Activated CD4-positive, CD25-positive, alpha-beta regulatory T cell treated with anti-CD3 and anti-CD28 coated beads, Interleukin-2, amount 50 U/mL, for 24 hours (primary cell): ENCODE data around the gene NDC1.
"Not testable (repeated sequence)": the region's sequence is repeated elsewhere in the genome, so short reads cannot be mapped to it uniquely, and the experiment has no call there.

ENCODE experiments used
- ATAC-seq, 2 donors: fragments of 150-1000 bp; cut with Tn5 transposase; one replicate each; pipeline ENCODE4 v1.10.0; 2021; ENCODE audit warnings: mild to moderate bottlenecking in 1 of 2, moderate library complexity in 1 of 2

The NDC1 gene, protein sequence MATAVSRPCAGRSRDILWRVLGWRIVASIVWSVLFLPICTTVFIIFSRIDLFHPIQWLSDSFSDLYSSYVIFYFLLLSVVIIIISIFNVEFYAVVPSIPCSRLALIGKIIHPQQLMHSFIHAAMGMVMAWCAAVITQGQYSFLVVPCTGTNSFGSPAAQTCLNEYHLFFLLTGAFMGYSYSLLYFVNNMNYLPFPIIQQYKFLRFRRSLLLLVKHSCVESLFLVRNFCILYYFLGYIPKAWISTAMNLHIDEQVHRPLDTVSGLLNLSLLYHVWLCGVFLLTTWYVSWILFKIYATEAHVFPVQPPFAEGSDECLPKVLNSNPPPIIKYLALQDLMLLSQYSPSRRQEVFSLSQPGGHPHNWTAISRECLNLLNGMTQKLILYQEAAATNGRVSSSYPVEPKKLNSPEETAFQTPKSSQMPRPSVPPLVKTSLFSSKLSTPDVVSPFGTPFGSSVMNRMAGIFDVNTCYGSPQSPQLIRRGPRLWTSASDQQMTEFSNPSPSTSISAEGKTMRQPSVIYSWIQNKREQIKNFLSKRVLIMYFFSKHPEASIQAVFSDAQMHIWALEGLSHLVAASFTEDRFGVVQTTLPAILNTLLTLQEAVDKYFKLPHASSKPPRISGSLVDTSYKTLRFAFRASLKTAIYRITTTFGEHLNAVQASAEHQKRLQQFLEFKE

DNA sequence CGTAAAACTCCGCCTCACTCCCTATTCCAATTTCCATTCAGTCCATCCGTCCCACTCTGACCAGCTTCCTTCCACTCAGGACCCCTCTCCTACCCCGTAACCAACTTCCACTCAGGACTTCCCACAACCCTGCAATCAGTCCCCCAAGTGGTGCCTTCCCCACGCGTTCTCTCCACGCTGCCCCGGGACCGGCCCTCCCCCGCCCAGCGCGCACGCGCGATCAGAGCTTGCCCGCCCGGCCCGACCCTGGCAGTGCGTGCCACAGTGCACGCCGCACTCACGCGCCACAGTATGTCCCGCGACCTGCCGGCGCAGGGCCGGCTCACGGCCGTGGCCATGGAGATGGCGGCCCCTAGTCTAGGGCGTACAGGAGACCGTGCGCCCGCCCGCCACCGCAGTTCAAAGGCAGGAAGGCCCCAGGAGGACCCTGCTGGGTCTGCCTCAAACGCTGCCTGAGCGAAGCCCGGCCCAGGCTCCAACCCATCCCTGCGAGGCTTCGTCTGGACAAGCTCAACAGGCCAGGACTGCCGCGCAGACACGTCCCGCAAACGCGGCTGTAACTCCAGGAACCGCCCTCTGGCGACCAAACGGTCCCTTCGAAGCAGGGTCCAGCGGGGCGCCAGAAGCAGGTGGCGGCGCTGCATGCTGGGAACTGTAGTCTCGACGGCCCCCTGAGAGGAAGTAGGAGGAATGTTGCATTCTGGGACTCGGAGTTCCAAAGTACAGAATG is at the start of gene NDC1:
NDC1 (minus strand) TSS at position 373 of the 730 bp plus-strand sequence; CDS start at position 338, 35 bp downstream.
- peak; percentile 92 to 93 for ATAC-seq

DNA sequence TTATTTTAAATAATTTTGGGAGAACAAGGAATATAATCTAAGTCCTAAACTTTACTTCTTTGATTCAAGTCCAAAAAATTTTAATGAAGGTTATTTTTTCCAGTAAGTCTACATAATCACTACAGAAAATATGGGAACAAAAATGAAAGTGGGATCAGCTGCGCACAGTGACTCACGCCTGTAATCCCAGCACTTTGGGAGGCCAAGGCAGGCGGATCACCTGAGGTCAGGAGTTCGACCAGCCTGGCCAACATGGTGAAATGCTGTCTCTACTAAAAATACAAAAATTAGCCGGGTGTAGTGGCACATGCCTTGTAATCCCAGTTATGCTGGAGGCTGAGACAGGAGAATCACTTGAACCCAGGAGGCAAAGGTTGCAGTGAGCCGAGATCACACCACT is 45.5 kb upstream of the NDC1 start:
- ATAC-seq: not testable (repeated sequence)

DNA sequence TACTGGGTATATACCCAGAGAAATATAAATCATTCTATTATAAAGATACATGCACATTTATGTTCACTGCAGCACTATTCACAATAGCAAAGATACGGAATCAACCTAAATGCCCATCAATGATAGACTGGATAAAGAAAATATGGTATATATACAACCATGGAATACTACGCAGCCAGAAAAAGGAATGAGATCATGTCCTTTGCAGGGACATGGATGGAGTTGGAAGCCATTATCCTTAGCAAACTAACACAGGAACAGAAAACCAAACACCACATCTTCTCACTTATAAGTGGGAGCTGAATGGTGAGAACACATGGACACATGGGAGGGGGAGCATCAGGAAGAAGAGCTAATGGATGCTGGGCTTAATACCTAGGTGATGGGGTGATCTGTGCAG is 43.8 kb upstream of the NDC1 start:
- ATAC-seq: not testable (repeated sequence)

DNA sequence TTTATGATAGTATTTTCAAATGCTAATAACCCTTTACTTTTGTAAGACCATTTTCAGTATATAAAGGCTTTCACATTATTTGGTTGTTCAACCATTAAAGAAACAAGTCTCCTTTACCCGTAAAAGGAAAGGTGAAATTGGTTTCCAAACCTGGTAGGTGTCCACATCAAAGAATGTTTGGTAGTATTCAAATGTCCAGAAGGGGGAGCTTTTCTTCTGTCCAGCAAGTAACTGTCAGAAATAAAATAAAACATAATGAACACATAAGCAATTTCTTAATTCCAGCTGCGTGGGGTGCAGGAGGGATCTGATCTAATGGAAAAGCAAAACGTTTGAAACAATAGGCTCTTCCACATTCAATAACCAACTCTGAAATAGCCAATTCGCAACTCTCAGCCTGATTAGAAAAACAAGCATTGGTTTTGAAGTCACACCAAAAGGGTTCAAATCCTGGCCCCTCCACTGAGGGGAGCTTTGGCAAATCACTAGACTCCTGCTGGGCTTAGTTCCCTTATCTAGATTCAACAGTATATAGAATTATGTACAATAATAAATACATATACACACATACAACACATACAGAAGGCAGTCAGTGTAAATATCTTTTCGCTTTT is 40.5 kb upstream of the NDC1 start:
- peak in 1 of 2 donors; percentile 33 for ATAC-seq

DNA sequence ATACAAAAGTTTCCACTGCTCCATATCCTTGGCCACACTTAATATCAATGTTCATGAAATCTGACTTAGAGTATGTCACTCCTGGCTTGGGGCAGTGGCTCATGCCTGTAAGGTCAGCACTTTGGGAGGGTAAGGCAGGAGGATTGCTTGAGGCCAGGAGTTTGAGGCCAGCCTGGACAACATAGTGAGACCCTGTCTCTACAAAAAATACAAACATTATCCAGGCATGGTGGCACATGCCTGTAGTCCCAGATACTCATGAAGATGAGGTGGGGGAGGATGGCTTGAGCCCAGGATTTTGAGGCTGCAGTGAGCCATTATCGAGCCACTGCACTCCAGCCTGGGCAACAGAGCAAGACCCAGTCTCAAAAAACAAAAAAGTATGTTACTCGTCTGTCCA is 37.1 kb upstream of the NDC1 start:
- ATAC-seq: not testable (repeated sequence)

DNA sequence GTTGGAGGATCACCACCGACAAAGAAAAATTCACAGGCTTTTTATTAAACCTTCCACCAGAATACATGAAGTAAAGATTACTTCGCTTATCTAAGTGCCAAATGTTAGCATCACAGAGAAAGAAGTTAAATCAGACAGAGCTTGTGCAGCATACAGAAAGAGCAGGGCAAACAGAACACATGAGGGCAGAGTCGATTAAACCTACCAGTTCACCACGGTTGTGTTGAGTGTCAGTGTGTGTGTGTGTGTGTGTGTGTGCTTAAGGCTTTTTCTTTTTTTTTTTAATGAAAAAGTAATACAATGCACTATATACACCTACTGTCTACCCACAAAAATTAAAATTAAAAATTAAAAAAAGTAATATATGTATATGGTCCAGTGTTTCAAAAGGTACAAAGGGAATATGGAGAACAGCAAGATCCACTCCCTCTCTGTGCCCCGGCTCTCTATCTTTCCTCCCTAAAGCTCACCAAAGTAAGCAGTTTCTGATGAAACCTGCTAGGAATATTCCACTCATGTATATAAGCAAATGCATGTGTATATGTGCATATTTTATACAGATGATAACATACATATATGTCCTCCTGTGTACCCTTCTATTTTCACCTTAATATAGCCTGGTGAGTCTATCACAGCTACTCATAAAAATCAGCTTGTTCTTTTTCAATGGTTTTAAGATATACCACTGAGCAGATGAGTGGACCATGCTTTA is 33.8 kb upstream of the NDC1 start:
- no peak for ATAC-seq

DNA sequence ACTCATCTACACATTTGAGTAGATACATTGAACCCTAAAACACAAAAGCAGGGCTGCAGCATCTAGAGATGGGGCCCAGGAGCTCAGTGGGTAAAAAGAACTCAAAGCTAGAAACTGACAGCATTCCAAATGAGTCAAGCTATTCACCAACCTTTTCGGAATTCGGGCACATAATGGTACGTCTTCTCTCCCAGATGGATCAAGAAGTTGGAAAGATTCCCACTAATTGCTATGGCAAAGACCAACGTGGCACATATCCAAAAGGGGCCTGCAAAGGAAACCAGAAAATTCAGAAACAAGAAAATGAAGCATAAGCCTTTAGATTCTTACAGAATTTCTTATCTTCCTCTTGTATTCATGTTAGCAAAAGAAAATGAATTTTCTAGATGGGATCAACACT is 33.1 kb upstream of the NDC1 start:
- no peak for ATAC-seq

DNA sequence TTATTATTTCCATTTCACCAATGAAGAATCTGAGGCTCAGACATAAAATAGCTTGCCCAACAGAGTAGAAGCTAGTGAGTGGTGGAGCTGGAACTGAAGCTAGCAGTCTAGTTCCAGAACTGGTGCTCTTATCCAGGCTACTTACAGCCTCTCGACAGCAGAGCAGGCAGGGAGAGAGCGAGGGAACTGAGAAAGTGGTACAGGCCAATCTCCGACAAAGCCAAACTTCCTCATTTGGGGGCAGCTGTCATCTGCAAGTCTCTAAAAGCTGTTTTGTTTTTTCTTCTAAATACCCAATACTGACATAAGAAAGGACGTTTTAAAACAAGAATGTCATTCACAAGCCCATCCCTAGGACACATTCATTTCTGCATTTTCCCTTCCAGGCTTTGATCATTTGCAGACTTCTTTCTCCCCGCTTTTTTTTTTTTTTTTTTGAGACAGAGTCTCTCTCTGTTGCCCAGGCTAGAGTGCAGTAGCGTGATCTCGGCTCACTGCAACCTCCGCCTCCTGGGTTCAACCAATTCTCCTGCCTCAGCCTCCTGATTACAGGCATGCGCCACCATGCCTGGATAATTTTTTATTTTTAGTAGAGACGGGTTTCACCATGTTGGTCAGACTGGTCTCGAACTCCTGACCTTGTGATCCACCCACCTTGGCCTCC is 31.5 kb upstream of the NDC1 start:
- ATAC-seq: no peak

DNA sequence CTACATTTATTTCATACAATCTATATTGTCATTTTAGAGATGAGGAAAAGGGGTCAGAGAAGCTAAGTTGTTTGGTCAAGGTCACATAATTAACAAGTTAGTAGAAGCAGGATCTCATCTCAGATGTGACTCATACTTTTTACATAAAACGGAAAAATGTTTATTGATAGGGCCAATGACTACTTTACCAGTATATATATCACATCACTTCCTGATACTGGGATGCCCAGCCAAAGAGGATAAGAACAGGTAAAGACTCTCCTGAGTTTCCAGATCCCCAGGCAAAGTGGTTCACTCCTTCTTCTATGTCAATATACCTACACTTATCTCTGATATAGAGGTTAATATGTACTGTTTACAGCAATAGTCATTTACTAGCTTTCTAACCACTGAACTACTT is 30.5 kb upstream of the NDC1 start:
- ATAC-seq: no peak

DNA sequence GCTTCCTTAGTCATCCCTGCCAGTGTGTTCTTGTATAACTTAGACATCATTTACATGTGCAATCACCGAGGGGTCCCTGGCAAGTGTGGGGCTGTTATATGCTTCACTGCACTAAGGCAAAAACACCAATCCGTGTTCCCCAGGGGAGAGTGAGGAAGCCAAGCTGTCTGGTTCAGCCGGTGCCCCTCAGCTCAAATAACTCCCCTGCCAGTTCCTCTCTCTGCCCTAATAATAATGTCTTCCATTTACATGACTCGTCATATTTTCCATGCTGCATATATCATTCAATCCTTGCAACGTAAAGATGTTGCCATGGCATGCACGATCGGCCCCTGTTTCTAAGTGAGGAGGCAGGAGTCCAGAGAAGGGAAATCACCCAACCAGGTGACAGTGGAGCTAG is 24.4 kb upstream of the NDC1 start:
- ATAC-seq: no peak

DNA sequence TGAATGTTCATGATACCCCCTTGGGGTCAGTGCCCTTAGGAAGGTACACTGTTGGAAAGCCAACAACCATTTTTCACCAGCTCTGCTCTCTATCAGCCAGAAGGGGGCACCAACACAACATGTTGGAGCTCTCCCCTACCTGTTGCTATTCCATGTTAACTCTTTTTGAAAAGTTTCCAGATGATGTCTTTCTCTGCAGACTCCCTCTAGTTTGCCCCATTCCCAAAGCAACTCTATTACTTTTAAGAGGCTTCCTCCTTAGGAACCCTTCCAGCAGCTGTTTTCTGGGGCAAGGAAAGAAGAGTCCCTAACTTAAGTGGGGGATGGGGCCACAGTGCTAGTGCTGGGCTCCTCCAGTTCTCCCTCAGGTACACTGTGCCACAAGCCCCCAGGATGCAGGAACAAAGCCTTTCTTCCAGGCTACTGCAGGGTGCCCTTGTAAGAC is 22.9 kb upstream of the NDC1 start:
- ATAC-seq: peak; percentile 44 to 75

DNA sequence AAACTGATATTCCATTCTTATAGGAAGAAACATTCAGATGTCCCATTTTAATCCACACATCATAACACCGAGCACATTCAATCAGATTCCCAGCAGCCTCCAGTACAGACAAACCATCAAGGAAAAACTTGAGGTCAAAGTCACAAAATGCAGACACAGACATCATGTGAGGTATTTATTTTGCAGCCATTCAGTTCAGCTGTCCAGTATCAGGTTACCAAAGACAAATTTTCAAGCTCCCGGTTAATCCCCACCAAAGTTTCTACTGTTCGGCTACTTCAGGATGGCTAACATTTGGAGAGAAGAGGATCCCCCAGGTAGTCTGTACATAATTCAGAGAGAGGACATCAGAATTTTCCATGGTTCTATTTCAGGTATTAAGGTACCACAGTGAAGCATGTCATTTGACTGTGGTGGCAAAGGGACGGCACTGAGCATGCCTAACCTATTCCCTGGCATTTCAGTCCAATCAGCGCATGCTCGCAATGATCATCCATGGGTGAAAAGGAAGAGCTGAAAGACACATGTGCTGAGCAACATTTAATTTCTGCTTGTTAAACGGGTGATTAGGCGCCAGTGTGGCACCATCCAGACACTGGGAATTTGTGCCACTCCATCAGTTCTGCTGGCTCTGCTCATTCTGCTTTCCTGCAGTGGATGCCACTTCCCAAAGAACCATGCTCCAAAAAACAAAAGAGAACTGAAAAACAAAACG is 13.6 kb upstream of the NDC1 start:
- no peak for ATAC-seq

DNA sequence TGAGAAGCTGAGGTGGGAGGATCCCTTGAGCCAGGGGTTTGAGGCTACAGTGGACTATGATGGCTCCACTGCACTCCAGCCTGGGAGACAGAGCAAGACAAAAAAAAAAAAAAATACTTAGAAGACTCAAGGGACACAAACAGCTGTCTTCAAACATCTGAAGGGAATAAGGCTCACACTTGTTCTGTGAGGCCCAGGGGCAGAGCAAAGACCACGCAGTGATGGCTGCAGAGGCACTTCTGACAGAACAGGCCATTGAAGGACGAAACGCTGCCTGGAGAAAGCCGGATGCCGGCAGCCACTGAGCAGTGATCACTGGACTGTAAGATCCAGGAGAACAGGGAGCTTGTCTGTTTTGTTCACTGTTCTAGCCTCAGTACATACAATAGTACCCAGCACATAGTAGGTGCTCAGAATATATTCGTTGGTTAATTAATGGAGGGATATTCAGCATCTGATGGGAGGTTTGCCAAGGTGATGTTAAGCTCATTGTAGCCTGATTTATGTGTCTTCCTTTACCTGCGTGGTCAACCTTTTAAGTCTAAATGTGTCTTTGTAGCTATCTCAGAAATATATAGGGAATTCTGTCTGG is 12.1 kb upstream of the NDC1 start:
- no peak for ATAC-seq

DNA sequence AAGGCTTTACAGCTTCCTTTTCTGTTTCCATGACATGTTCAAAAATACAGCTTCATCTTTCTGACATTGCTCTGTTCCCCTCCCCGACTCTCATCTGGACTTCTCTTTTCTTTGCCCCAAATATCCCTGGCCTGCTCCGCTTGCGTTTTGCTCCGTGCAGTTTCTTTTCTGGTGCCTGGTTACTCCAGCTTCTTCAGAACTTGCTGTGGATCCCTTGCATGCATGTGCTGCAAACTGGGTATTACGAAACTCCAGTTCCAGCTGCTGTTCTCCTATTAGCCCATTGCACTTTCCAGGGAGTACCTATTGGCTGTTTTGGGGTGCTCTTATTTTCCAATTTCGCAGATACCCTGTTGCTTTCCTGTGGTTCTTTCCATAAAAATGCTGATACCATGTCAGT is 9.9 kb upstream of the NDC1 start:
- ATAC-seq: no peak

DNA sequence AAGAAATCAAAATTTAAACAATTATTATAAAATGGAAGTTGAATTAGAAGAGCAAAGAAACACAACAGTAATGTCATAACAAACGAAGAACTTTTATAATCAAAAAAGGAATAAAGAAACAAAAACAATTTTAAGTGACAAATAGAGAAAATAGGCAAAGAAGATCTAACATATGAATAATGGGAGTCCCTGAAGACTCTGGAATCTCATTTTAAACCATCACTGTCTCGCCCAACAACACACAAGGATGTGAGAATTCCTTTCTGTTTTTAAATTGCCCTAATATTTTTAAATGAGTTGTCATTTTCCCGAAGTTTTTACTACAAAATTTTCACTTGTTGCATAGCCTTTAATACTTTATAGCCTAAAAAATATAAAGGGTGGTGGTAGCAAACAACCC is 4.3 kb upstream of the NDC1 start:
- no peak for ATAC-seq

DNA sequence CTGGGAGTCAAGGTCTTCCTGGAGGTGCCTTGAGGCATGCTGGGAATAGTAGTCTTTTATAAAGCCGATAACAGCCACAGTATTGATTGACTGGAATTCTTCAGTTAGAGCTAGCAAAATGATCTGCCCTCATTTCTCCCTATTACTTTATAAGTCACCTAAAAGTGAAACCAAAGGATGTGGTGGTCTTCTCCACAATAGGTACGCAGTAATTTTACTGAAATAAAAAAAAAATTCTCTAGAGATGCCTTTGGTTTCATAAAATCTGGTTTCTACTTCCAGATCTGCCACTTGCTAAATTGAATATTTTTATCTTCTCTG is 518 bp upstream of the NDC1 start:
- no peak for ATAC-seq

DNA sequence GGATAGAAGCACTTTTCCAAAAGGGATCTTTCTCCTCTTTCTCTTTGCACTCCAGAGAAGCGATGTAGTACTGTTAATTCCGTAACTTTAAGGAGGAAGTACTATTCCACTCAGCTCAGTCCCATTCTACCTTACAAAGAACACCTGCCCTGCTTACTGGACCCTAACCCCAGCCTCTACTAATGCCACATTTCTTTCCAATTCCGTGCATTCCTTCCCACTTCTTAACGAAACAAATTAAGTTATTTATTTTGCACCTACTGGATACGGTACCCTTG is 511 bp downstream of the NDC1 start:
- ATAC-seq: no peak

DNA sequence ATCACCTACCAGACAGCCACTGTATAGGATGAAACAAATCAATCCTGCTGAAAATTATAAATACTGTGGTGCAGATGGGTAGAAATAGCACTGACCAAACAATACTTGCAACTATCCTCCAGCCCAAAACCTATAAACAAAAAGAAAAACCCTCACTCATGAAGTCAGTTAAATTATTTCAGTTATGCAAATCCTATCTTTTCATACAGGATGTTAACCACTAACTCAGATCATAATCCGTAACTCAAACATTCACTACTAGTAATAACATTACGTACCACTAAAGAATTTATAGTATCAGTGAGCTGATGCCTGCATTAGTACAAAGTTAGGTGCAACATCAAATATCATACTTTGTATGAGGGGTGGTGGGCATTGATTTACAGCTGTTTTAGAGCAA is 2.6 kb downstream of the NDC1 start:
- no peak for ATAC-seq

DNA sequence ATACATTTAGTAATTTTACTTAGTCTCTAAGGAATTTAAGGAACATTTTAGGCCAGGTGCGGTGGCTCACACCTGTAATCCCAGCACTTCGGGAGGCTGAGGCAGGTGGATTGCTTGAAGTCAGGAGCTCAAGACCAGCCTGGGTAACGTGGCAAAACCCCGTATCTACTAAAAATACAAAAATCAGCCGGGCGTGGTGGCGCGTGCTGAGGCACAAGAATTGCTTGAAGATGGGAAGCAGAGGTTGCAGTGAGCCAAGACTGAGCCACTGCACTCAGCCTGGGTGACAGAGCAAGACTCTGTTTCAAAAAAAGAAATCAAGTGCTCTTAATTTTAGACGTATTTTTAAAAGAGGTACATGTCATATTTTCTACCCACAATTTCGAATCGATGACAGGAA is 3.3 kb downstream of the NDC1 start:
- ATAC-seq: no peak

DNA sequence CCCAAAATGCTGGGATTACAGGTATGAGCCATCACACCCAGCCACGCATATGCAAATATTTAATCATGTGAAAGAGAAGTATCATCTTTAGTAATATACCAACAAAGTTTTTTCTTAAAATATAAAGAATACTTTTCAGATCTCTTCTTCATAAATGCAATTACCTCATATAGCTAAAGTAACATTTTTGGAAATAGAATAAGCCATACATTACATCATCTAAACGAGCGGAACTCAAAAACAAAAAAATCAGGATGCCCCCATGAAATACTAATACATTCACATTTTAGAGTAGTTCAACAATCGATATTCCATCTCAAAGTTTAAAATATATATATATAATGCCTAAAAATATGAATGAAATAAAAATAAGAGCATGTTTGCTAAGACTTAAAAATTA is 4.7 kb downstream of the NDC1 start:
- ATAC-seq: no peak

DNA sequence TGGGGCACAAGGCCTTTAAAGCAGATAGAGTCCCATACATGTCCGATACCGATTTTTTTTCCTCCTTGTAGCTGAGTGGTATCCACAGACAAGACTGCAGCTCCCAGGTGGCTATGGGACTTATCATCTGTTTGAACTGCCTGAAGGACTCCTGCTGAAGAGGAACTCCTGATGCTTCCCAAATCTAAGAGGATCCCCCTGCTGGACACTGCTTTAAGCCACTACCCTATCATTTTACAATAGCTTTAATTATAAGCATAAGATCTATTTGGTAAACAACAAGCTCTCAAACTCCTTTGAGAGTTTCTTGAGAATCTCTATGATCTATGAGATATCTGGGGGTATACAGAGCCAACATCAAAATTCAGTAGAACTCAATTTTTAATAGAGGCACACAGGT is 11.7 kb downstream of the NDC1 start:
- ATAC-seq: no peak
